H9 (cell line): ENCODE results near the gene FBXL19. TPM values are rescaled to one million over a fixed set of nuclear protein-coding genes. Genes with fewer than 3 reads are reported as not detected.

ENCODE experiments used
- DNase-seq: peaks from one replicate; pipeline ENCODE4 v3.0.0-alpha.2; 2017
- H2AFZ ChIP-seq: one replicate; pipeline ENCODE4 v1.6.1; 2013; ENCODE audit warnings: mild to moderate bottlenecking, low read length, control low read depth, moderate library complexity
- H2AK5ac ChIP-seq: 2 replicates; pipeline ENCODE4 v1.6.1; 2013; ENCODE audit warnings: low read length, control low read depth, mixed read lengths; ENCODE audit not compliant: insufficient read length
- H2BK120ac ChIP-seq: one replicate; pipeline ENCODE4 v1.6.1; 2013; ENCODE audit warnings: low read depth, mild to moderate bottlenecking, low read length, control low read depth, inconsistent platforms; ENCODE audit not compliant: poor library complexity, severe bottlenecking
- H2BK12ac ChIP-seq: 2 replicates; pipeline ENCODE4 v1.6.1; 2013; ENCODE audit warnings: low read length, control low read depth, mixed read lengths, low read depth; ENCODE audit not compliant: insufficient read length
- H2BK15ac ChIP-seq: 2 replicates; pipeline ENCODE4 v1.6.1; 2013; ENCODE audit warnings: low read depth, low read length, control low read depth
- H2BK20ac ChIP-seq: one replicate; pipeline ENCODE4 v1.6.1; 2013; ENCODE audit warnings: low read depth, mild to moderate bottlenecking, low read length, control low read depth, inconsistent platforms; ENCODE audit not compliant: poor library complexity, severe bottlenecking
- H2BK5ac ChIP-seq: 2 replicates; pipeline ENCODE4 v1.6.1; 2013; ENCODE audit warnings: low read length, control low read depth, mixed read lengths; ENCODE audit not compliant: insufficient read length
- H3K14ac ChIP-seq: 2 replicates; pipeline ENCODE4 v1.6.1; 2013; ENCODE audit warnings: low read length, control low read depth; ENCODE audit not compliant: insufficient read depth
- H3K18ac ChIP-seq: 2 replicates; pipeline ENCODE4 v1.6.1; 2013; ENCODE audit warnings: low read depth, mild to moderate bottlenecking, mixed read lengths, low read length, control low read depth; ENCODE audit not compliant: insufficient read length
- H3K23ac ChIP-seq: 2 replicates; pipeline ENCODE4 v1.6.1; 2013; ENCODE audit warnings: low read length, control low read depth, mixed read lengths, low read depth; ENCODE audit not compliant: insufficient read length
- H3K23me2 ChIP-seq: 2 replicates; pipeline ENCODE4 v1.6.1; 2013; ENCODE audit warnings: low read depth, mild to moderate bottlenecking, mixed read lengths, low read length, control low read depth; ENCODE audit not compliant: insufficient read length, poor library complexity, severe bottlenecking
- H3K27ac ChIP-seq: 2 replicates; pipeline ENCODE4 v1.5.1; 2013; ENCODE audit warnings: low read length, control low read depth, mixed read lengths, low read depth; ENCODE audit not compliant: insufficient read length
- H3K27me3 ChIP-seq: 2 replicates; pipeline ENCODE4 v1.6.1; 2013; ENCODE audit warnings: low read length, control low read depth, inconsistent platforms; ENCODE audit not compliant: insufficient read depth
- H3K4ac ChIP-seq: 2 replicates; pipeline ENCODE4 v1.6.1; 2013; ENCODE audit warnings: low read depth, mild to moderate bottlenecking, control low read depth, inconsistent platforms, low read length, moderate library complexity
- H3K4me1 ChIP-seq: 2 replicates; pipeline ENCODE4 v1.6.1; 2013; ENCODE audit warnings: low read length, control low read depth, inconsistent platforms; ENCODE audit not compliant: insufficient read depth
- H3K4me2 ChIP-seq: 2 replicates; pipeline ENCODE4 v1.6.1; 2013; ENCODE audit warnings: low read length, control low read depth, mixed read lengths; ENCODE audit not compliant: insufficient read length, insufficient read depth
- H3K56ac ChIP-seq: 2 replicates; pipeline ENCODE4 v1.6.1; 2013; ENCODE audit warnings: low read depth, mild to moderate bottlenecking, mixed read lengths, low read length, control low read depth; ENCODE audit not compliant: insufficient read length
- H3K79me1 ChIP-seq: 2 replicates; pipeline ENCODE4 v1.6.1; 2013; ENCODE audit warnings: low read depth, mild to moderate bottlenecking, moderate library complexity, low read length, control low read depth, inconsistent platforms; ENCODE audit not compliant: insufficient read depth, poor library complexity, severe bottlenecking
- H3K79me2 ChIP-seq: 2 replicates; pipeline ENCODE4 v1.6.1; 2013; ENCODE audit warnings: low read length, control low read depth, inconsistent platforms; ENCODE audit not compliant: insufficient read depth
- H3K9ac ChIP-seq: 2 replicates; pipeline ENCODE4 v1.6.1; 2013; ENCODE audit warnings: low read length, control low read depth, mixed read lengths; ENCODE audit not compliant: insufficient read length; ENCODE audit errors: extremely low read depth
- H3K9me3 ChIP-seq: one replicate; pipeline ENCODE4 v1.6.1; 2013; ENCODE audit warnings: low read depth, low read length, inconsistent platforms; ENCODE audit not compliant: control insufficient read depth
- H3T11ph ChIP-seq: one replicate; pipeline ENCODE4 v1.6.1; 2013; ENCODE audit warnings: mild to moderate bottlenecking, low read length, control low read depth, inconsistent platforms
- H4K20me1 ChIP-seq: one replicate; pipeline ENCODE4 v1.6.1; 2013; ENCODE audit not compliant: control insufficient read depth, insufficient read length, insufficient read depth
- H4K5ac ChIP-seq: 2 replicates; pipeline ENCODE4 v1.6.1; 2013; ENCODE audit warnings: low read depth, mild to moderate bottlenecking, mixed read lengths, low read length, control low read depth; ENCODE audit not compliant: insufficient read length
- H4K8ac ChIP-seq: replicated peaks from 2 replicates; pipeline ENCODE4 v1.6.1; 2013; ENCODE audit warnings: low read length, control low read depth, mixed read lengths, low read depth; ENCODE audit not compliant: insufficient read length
- H4K91ac ChIP-seq: 2 replicates; pipeline ENCODE4 v1.6.1; 2013; ENCODE audit warnings: low read depth, mild to moderate bottlenecking, moderate library complexity, mixed read lengths, low read length, control low read depth; ENCODE audit not compliant: insufficient read length
- H3K27ac Mint-ChIP-seq, 3 experiments: 2 replicates in 2 of 3; 3 replicates in 1 of 3; pipeline ENCODE4 v1.8.0; 2020 to 2021; ENCODE audit warnings: mixed read lengths in 3 of 3, mild to moderate bottlenecking in 1 of 3, moderate library complexity in 1 of 3
- H3K27me3 Mint-ChIP-seq: 2 replicates; pipeline ENCODE4 v1.8.0; 2021; ENCODE audit warnings: low read depth, mild to moderate bottlenecking, moderate library complexity, mixed read lengths
- H3K36me3 Mint-ChIP-seq, 3 experiments: 2 replicates in 2 of 3; 3 replicates in 1 of 3; pipeline ENCODE4 v1.8.0; 2020 to 2021; ENCODE audit warnings: low read depth in 3 of 3, mixed read lengths in 3 of 3; ENCODE audit not compliant: insufficient read depth in 1 of 3
- H3K4me1 Mint-ChIP-seq, 2 experiments: 2 replicates each; pipeline ENCODE4 v1.8.0; 2020; ENCODE audit warnings: mixed read lengths in 2 of 2
- H3K4me3 Mint-ChIP-seq, 2 experiments: 2 replicates in 1 of 2; 3 replicates in 1 of 2; pipeline ENCODE4 v1.8.0; 2020 to 2021; ENCODE audit warnings: mild to moderate bottlenecking in 2 of 2, mixed read lengths in 2 of 2, moderate library complexity in 1 of 2
- H3K9me3 Mint-ChIP-seq, 2 experiments: 2 replicates in 1 of 2; 3 replicates in 1 of 2; pipeline ENCODE4 v1.8.0; 2020; ENCODE audit warnings: mild to moderate bottlenecking in 2 of 2, mixed read lengths in 2 of 2, moderate library complexity in 1 of 2
- CTCF ChIP-seq: fragments of 200-600 bp; sonication (generic); conservative IDR thresholded peaks from 3 replicates; pipeline ENCODE4 v1.8.0; 2021; ENCODE audit warnings: antibody characterized with exemption, mild to moderate bottlenecking
- WGBS: extraction: QIAGEN DNeasy Blood & Tissue Kit; methylation state at CpG from one replicate; pipeline ENCODE4 v1.1.7; 2013; ENCODE audit warnings: missing lambda C conversion rate, low lambda C conversion rate, mixed read lengths; ENCODE audit not compliant: insufficient read length; ENCODE audit errors: extremely low coverage; 5-methylcytosine and 5-hydroxymethylcytosine counted together
- long read RNA-seq: library from polyadenylated mRNA; unstranded; transcript quantifications from one replicate; pipeline ENCODE4 v2.0.0, GENCODE V29; 2020
- total RNA-seq: library from RNA; stranded (reverse); gene quantifications from 2 replicates; pipeline ENCODE4 v1.2.1, GENCODE V29; 2021

FBXL19 gene
- total RNA-seq: 66.8 and 68.0 TPM in 2 replicates
- long read RNA-seq: 0 reads

- Histone ChIP-seq H3K27me3 (no peaks in the 10 kb centered on the region), H3K4me1 (no peaks in the 10 kb centered on the region), H3K4ac (no peak within 1 kb of the TSS; the same call in 1 of the 2 replicates), H4K5ac (peak within 1 kb of the TSS; percentile 99), H3T11ph (no peak within 1 kb of the TSS), H3K18ac (peak within 1 kb of the TSS; percentile 99), H2AK5ac (no peak within 1 kb of the TSS), H3K9me3 (no peaks in the 10 kb centered on the region), H2BK12ac (peak within 1 kb of the TSS; percentile 99), H3K79me1 (no peaks in the 10 kb centered on the region), H3K4me2 (peak within 1 kb of the TSS; percentile 84), H2AFZ (peak within 1 kb of the TSS; percentile 76), H3K79me2 (no peaks in the 10 kb centered on the region), H2BK5ac (peak within 1 kb of the TSS; percentile 99), H3K9ac (peak within 1 kb of the TSS; percentile 96), H3K23ac (no peak within 1 kb of the TSS), H2BK15ac (no peak within 1 kb of the TSS), H3K56ac (peak within 1 kb of the TSS; percentile 91), H4K8ac (peak within 1 kb of the TSS; percentile 98), H4K91ac (no peak within 1 kb of the TSS), H3K27ac (peak within 1 kb of the TSS; percentile 97), H2BK120ac (peak within 1 kb of the TSS; percentile 89), H3K23me2 (peaks cover 10% of the 10 kb centered on the region), H4K20me1 (no peaks in the 10 kb centered on the region), H2BK20ac (no peak within 1 kb of the TSS), H3K14ac (peak within 1 kb of the TSS; percentile 99)
- Mint-ChIP-seq H3K4me1 (peaks cover 12 to 24% of the 10 kb centered on the region in 2 experiments), H3K4me3 (peak within 1 kb of the TSS; percentile 93 to 100), H3K9me3 (no peaks in the 10 kb centered on the region; a peak in 1 of 5 replicates), H3K27ac (peak within 1 kb of the TSS; percentile 100), H3K36me3 (peaks cover 14 to 16% (median 16%) of the 10 kb centered on the region in 3 experiments), H3K27me3 (no peaks in the 10 kb centered on the region)
- WGBS: no CpG with 5 or more reads among the region's 31 CpGs
- no peak for DNase-seq
- TF ChIP-seq CTCF: no peak
These were observed at the start of gene FBXL19 for GRCh38 chr16:30923554-30924075. TSS of gene FBXL19 (plus strand) at chr16:30923572. CDS start at chr16:30925755, 2,183 bp downstream.
